Lower lobe of right lung (tissue), 2 donors: ENCODE results near the gene RPS27A. TPM values are rescaled to one million over a fixed set of nuclear protein-coding genes. Genes with fewer than 3 reads are reported as not detected.

Experiments
- ATAC-seq, 2 donors: fragments of 200-7000 bp; cut with Tn5 transposase; one replicate each; pipeline ENCODE4 v1.9.1; 2020 to 2022; ENCODE audit warnings: mild to moderate bottlenecking in 2 of 2, moderate library complexity in 2 of 2
- DNase-seq: peaks from one replicate; pipeline ENCODE4 v3.0.0-alpha.2; 2020
- H3K27ac ChIP-seq: fragments of 200-600 bp; one replicate; pipeline ENCODE4 v1.8.0; 2022
- H3K27me3 ChIP-seq: fragments of 200-600 bp; one replicate; pipeline ENCODE4 v1.8.0; 2022; ENCODE audit warnings: low read depth
- H3K36me3 ChIP-seq: fragments of 200-600 bp; one replicate; pipeline ENCODE4 v1.8.0; 2022; ENCODE audit warnings: mild to moderate bottlenecking
- H3K4me1 ChIP-seq: fragments of 200-600 bp; one replicate; pipeline ENCODE4 v1.8.0; 2022
- H3K4me3 ChIP-seq: fragments of 200-600 bp; one replicate; pipeline ENCODE4 v1.8.0; 2022; ENCODE audit warnings: mild to moderate bottlenecking
- H3K9me3 ChIP-seq: fragments of 200-600 bp; one replicate; pipeline ENCODE4 v1.8.0; 2022
- intact Hi-C: fragments of 100-400 bp; cut with DNase I; formaldehyde crosslinking; loops from one replicate; pipeline ENCODE4 v1.11.0; 2022
- total RNA-seq: library from RNA; stranded (reverse); fragmentation: NEBNext Ultra II Directional; extraction: Animal tissue kit (Norgen Biotek cat#: 25700); gene quantifications from one replicate; pipeline ENCODE4 v1.2.1, GENCODE V29; 2021
- TF ChIP-seq, protein P1 (sequence below): fragments of 200-600 bp; IDR thresholded peaks from one replicate; pipeline ENCODE4 v1.8.0; 2022; ENCODE audit warnings: antibody characterized with exemption, mild to moderate bottlenecking
- donor health status: DM: no; HTN: yes; CAD: no; lungs with severe emphysema.

Gene RPS27A
- total RNA-seq, 1 donor from 2014 or later = 736 TPM

DNA sequence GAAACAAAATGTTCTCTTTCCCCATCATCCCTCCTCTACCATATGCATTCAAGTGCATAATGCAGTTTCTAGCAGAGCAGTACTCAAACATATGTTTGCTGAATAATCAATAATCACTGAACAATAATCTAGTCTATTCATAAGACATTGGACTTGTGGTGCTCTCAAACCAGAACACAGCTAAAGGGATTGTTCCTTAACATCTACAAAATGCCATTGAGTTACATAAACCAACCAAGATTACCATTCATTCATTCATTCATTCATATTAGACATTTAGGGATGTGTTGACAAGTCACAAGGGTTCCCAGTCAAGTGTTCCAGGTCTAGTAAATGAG, 4.3 kb upstream of the RPS27A start:
- intact Hi-C loops = no loop called here
- H3K27ac ChIP-seq = peak overlapping the region; percentile 51

DNA sequence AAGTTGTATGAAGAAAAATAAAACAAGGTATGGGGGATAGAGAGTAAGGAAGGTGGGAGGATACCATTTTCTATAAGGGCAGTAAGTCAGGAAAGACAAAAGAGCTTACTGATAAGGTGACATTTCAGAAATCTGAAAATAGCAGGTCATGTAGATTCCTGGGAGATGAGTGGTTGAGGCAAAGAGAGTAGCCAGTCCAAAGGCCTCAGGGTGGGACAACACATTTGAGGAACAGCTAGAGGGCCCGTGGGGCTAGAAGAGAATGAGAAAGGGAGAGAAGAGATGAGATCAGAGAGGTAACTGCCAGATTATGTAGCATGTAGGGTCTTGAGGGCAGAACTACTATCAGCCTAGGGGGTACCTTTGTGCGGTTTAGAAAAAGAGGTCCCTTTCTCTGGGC, 3.3 kb upstream of the RPS27A start:
- H3K27ac ChIP-seq = no peak overlapping the region
- H3K4me1 ChIP-seq = peaks cover 29% of the 10 kb centered on the region
- intact Hi-C loops = no loop called here

More for the DNA sequence above, 4.3 kb upstream of the RPS27A start:
- Histone ChIP-seq H3K9me3 (no peaks in the 10 kb centered on the region), H3K4me1 (peaks cover 18% of the 10 kb centered on the region), H3K36me3 (no peaks in the 10 kb centered on the region), H3K27me3 (no peaks in the 10 kb centered on the region), H3K4me3 (no peak overlapping the region)
- ATAC-seq (no peak), DNase-seq (no peak)
- TF ChIP-seq, protein P1, sequence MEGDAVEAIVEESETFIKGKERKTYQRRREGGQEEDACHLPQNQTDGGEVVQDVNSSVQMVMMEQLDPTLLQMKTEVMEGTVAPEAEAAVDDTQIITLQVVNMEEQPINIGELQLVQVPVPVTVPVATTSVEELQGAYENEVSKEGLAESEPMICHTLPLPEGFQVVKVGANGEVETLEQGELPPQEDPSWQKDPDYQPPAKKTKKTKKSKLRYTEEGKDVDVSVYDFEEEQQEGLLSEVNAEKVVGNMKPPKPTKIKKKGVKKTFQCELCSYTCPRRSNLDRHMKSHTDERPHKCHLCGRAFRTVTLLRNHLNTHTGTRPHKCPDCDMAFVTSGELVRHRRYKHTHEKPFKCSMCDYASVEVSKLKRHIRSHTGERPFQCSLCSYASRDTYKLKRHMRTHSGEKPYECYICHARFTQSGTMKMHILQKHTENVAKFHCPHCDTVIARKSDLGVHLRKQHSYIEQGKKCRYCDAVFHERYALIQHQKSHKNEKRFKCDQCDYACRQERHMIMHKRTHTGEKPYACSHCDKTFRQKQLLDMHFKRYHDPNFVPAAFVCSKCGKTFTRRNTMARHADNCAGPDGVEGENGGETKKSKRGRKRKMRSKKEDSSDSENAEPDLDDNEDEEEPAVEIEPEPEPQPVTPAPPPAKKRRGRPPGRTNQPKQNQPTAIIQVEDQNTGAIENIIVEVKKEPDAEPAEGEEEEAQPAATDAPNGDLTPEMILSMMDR = no peak

DNA sequence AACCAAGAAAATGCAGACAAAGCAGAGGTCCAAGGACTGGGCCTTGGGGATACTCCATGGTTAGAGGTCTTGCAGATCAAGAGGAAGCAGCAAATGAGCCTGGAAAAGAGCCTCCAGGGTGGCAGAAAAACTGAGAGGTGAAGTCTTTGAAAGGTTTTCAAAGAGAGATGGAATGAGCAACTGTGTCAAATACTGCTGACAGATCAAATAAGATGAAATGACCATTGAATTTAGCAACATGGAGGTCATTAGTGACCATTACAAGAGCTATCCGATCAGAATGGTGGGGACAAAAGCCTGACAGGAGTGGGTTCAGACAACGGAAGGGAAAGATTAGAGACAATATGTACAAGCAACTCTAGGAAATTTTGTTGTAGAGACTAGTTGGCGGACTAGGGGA, 1.9 kb upstream of the RPS27A start:
- DNase-seq (no peak), ATAC-seq (no peak)
- H3K27ac ChIP-seq = no peak overlapping the region
- peaks cover 35% of the 10 kb centered on the region for H3K4me1 ChIP-seq
- peaks cover 20% of the 10 kb centered on the region for H3K36me3 ChIP-seq
- intact Hi-C loops = no loop called here
- H3K9me3 ChIP-seq = no peaks in the 10 kb centered on the region
- H3K27me3 ChIP-seq = no peaks in the 10 kb centered on the region
- no peak overlapping the region for H3K4me3 ChIP-seq
- TF ChIP-seq, protein P1 = no peak

More for the DNA sequence above, 3.3 kb upstream of the RPS27A start:
- Histone ChIP-seq H3K27me3 (no peaks in the 10 kb centered on the region), H3K4me3 (no peak overlapping the region), H3K9me3 (no peaks in the 10 kb centered on the region), H3K36me3 (peaks cover 7% of the 10 kb centered on the region)
- TF ChIP-seq, protein P1 = no peak
- DNase-seq = no peak
- no peak for ATAC-seq

DNA sequence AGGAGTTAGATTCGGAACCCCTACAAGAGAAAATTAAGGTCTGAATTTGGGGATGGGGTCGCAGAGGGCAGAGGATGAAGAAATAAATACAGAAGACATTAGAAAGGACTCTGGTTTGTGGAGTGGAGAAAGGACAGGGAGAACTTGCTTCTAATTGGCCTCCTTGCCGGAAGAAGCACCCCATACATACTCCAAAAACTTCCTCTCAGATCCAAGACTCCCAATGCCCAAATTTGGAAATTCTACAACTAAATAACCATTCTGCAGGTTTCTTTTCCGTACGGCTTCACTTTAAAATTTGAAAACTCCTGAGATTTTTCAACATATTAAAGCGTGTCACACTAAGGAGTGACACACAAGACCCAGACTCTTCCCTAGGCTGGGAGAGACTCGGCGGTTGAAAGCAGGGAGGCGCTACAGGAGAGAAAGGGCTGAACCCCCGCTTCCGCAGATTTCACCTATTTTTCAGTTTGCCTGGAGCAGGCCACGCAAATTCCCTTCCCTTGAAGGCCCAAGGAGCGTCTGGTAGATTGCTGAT, 873 bp upstream of the RPS27A start:
- peaks cover 40% of the 10 kb centered on the region for H3K4me1 ChIP-seq
- TF ChIP-seq, protein P1 = no peak
- peak overlapping the region; percentile 95 for H3K4me3 ChIP-seq
- H3K27ac ChIP-seq = peak overlapping the region; percentile 91
- intact Hi-C loops = no loop called here
- DNase-seq = no peak
- no peaks in the 10 kb centered on the region for H3K27me3 ChIP-seq
- H3K36me3 ChIP-seq = peaks cover 31% of the 10 kb centered on the region
- no peaks in the 10 kb centered on the region for H3K9me3 ChIP-seq
- ATAC-seq = peak; percentile 10 to 28

DNA sequence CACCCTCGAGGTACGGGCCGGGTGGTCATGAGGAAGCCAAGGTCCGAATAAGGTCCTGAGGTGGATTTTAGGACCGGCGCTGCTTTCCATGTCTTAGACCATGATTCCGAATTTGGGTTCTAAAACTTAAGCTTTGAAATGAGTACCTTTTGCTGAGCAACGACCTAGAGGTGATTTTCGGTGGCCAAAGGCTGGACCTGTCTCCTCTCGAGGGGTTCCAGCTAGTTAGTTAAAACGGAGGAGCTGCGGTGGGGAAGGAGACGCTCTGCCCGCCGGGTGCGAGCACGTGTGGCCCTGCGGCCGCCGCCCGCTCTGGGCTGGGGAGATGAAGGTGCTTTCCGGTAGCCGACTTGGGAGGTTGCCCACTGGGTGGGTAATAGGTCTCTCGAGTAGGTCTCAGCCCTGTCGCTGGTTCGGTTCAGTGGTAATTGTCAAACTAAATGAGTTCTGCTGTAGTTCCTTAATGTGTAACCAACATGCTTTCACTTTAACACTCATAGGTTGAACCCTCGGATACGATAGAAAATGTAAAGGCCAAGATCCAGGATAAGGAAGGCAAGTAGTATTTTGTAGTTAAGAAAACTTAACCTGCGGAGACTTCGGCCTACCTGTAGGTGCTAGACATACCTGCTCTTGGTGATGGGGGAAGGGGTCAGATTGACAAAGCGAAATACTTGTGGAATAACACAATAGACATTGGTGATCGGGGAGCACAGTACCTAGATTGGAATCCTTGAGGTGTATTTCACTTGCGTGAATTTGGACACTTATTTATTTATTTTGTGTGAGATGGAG, 572 bp downstream of the RPS27A start:
- Histone ChIP-seq H3K27me3 (no peaks in the 10 kb centered on the region), H3K27ac (peak overlapping the region; percentile 91), H3K36me3 (peaks cover 45% of the 10 kb centered on the region), H3K4me3 (peak overlapping the region; percentile 95), H3K4me1 (peaks cover 36% of the 10 kb centered on the region), H3K9me3 (no peaks in the 10 kb centered on the region)
- TF ChIP-seq, protein P1 = no peak
- intact Hi-C loops = no loop called here
- peak; percentile 70 for DNase-seq
- peak; percentile 52 to 71 for ATAC-seq
